ENCODE data around the gene NT5C3A.

Gene NT5C3A

GRCh38 chr7:33108554-33109004 is 46.0 kb upstream of the NT5C3A start:
- Histone ChIP-seq H2BK12ac (ENCODE audit: low read length) (no peak overlapping the region), H3K9me3 (ENCODE audit: insufficient read depth, low read depth, low read length) (no peaks in the 10 kb centered on the region), H4K8ac (ENCODE audit: low read depth, low read length) (peak overlapping the region; percentile 89), H2AFZ (ENCODE audit: insufficient read depth, low read length, poor library complexity) (peak overlapping the region; percentile 97), H3K14ac (ENCODE audit: low read length) (peak overlapping the region; percentile 71), H4K12ac (ENCODE audit: low read depth, low read length) (peak overlapping the region; percentile 19), H2AK5ac (ENCODE audit: low read length) (no peak overlapping the region), H3K18ac (ENCODE audit: low read length) (peak overlapping the region; percentile 63), H3K4me1 (ENCODE audit: control insufficient read depth in 1 of 2, insufficient read depth in 2 of 2, low read length in 2 of 2) (peaks cover 0 to 2% of the 10 kb centered on the region in 2 experiments), H3K23ac (ENCODE audit: low read length) (no peak overlapping the region), H3K9ac (ENCODE audit: low read length) (peak overlapping the region; percentile 96), H3K27me3 (ENCODE audit: insufficient read depth, low read length) (no peaks in the 10 kb centered on the region), H3K4ac (ENCODE audit: low read depth, low read length) (peak overlapping the region; percentile 16), H2BK5ac (ENCODE audit: low read depth, low read length, poor library complexity) (peak overlapping the region; percentile 11), H3K4me2 (ENCODE audit: low read length) (peak overlapping the region; percentile 96), H3K27ac (ENCODE audit: low read depth, low read length) (peak overlapping the region; percentile 50), H2BK120ac (ENCODE audit: insufficient read depth, low read length, poor library complexity) (peak overlapping the region; percentile 35), H3K79me2 (ENCODE audit: control insufficient read depth, insufficient read depth, low read length, poor library complexity) (peaks cover 6% of the 10 kb centered on the region), H3K79me1 (ENCODE audit: low read length) (peaks cover 3% of the 10 kb centered on the region), H4K91ac (ENCODE audit: low read depth, low read length) (peak overlapping the region; percentile 50), H3K36me3 (ENCODE audit: control insufficient read depth in 1 of 2, insufficient read depth in 2 of 2, low read length in 2 of 2) (peaks cover under 1% of the 10 kb centered on the region in 2 experiments), H3K4me3 (ENCODE audit: low read depth, low read length) (peak overlapping the region; percentile 96)
- WGBS (ENCODE audit: extremely low coverage, insufficient coverage, insufficient read length), result no CpG with 5 or more reads among the region's 10 CpGs
- DNase-seq, result no peak

GRCh38 chr7:33107136-33108066 is 44.8 kb upstream of the NT5C3A start:
- H3K36me3 ChIP-seq (ENCODE audit: control insufficient read depth in 1 of 2, insufficient read depth in 2 of 2, low read length in 2 of 2), result peaks cover 7 to 10% of the 10 kb centered on the region in 2 experiments

GRCh38 chr7:33101906-33102305 is 39.3 kb upstream of the NT5C3A start:
- Histone ChIP-seq H3K27ac (ENCODE audit: low read depth, low read length) (no peak overlapping the region), H3K18ac (ENCODE audit: low read length) (no peak overlapping the region)
- no peak for DNase-seq

More at GRCh38 chr7:33107136-33108066, 44.8 kb upstream of the NT5C3A start:
- no CpG with 5 or more reads among the region's 7 CpGs for WGBS (ENCODE audit: extremely low coverage, insufficient coverage, insufficient read length)
- Histone ChIP-seq H3K14ac (ENCODE audit: low read length) (no peak overlapping the region), H3K79me2 (ENCODE audit: control insufficient read depth, insufficient read depth, low read length, poor library complexity) (peaks cover 9% of the 10 kb centered on the region), H2BK120ac (ENCODE audit: insufficient read depth, low read length, poor library complexity) (no peak overlapping the region), H3K27ac (ENCODE audit: low read depth, low read length) (no peak overlapping the region), H2AK5ac (ENCODE audit: low read length) (no peak overlapping the region), H2BK12ac (ENCODE audit: low read length) (no peak overlapping the region), H3K9ac (ENCODE audit: low read length) (no peak overlapping the region), H3K27me3 (ENCODE audit: insufficient read depth, low read length) (no peaks in the 10 kb centered on the region), H3K9me3 (ENCODE audit: insufficient read depth, low read depth, low read length) (no peaks in the 10 kb centered on the region), H2AFZ (ENCODE audit: insufficient read depth, low read length, poor library complexity) (no peak overlapping the region), H2BK5ac (ENCODE audit: low read depth, low read length, poor library complexity) (no peak overlapping the region), H3K4me3 (ENCODE audit: low read depth, low read length) (no peak overlapping the region), H4K91ac (ENCODE audit: low read depth, low read length) (no peak overlapping the region), H3K79me1 (ENCODE audit: low read length) (peaks cover 3% of the 10 kb centered on the region), H3K23ac (ENCODE audit: low read length) (no peak overlapping the region), H3K4me2 (ENCODE audit: low read length) (peak overlapping the region; percentile 96), H4K8ac (ENCODE audit: low read depth, low read length) (no peak overlapping the region), H3K4ac (ENCODE audit: low read depth, low read length) (no peak overlapping the region), H3K18ac (ENCODE audit: low read length) (no peak overlapping the region), H4K12ac (ENCODE audit: low read depth, low read length) (no peak overlapping the region), H3K4me1 (ENCODE audit: control insufficient read depth in 1 of 2, insufficient read depth in 2 of 2, low read length in 2 of 2) (peaks cover 0 to 2% of the 10 kb centered on the region in 2 experiments)
- DNase-seq, result peak in 1 of 2 donors; percentile 21

GRCh38 chr7:33100770-33101169 is 38.2 kb upstream of the NT5C3A start:
- H3K14ac ChIP-seq (ENCODE audit: low read length), result no peak overlapping the region
- no peak overlapping the region for H4K12ac ChIP-seq (ENCODE audit: low read depth, low read length)
- H3K27me3 ChIP-seq (ENCODE audit: insufficient read depth, low read length), result no peaks in the 10 kb centered on the region

More at GRCh38 chr7:33101906-33102305, 39.3 kb upstream of the NT5C3A start:
- H2AK5ac ChIP-seq (ENCODE audit: low read length), result no peak overlapping the region
- H3K79me2 ChIP-seq (ENCODE audit: control insufficient read depth, insufficient read depth, low read length, poor library complexity), result peaks cover 2% of the 10 kb centered on the region
- no peak overlapping the region for H3K4ac ChIP-seq (ENCODE audit: low read depth, low read length)
- no peak overlapping the region for H4K91ac ChIP-seq (ENCODE audit: low read depth, low read length)
- no peak overlapping the region for H4K12ac ChIP-seq (ENCODE audit: low read depth, low read length)
- no peak overlapping the region for H2BK5ac ChIP-seq (ENCODE audit: low read depth, low read length, poor library complexity)
- no peak overlapping the region for H3K4me2 ChIP-seq (ENCODE audit: low read length)
- no peak overlapping the region for H3K9ac ChIP-seq (ENCODE audit: low read length)
- H2BK12ac ChIP-seq (ENCODE audit: low read length), result no peak overlapping the region
- no peaks in the 10 kb centered on the region for H3K4me1 ChIP-seq (ENCODE audit: control insufficient read depth in 1 of 2, insufficient read depth in 2 of 2, low read length in 2 of 2)
- H3K23ac ChIP-seq (ENCODE audit: low read length), result no peak overlapping the region
- no peak overlapping the region for H3K14ac ChIP-seq (ENCODE audit: low read length)
- no CpG with 5 or more reads among the region's 3 CpGs for WGBS (ENCODE audit: extremely low coverage, insufficient coverage, insufficient read length)
- no peak overlapping the region for H3K4me3 ChIP-seq (ENCODE audit: low read depth, low read length)
- H2BK120ac ChIP-seq (ENCODE audit: insufficient read depth, low read length, poor library complexity), result no peak overlapping the region
- H3K27me3 ChIP-seq (ENCODE audit: insufficient read depth, low read length), result no peaks in the 10 kb centered on the region
- H3K36me3 ChIP-seq (ENCODE audit: control insufficient read depth in 1 of 2, insufficient read depth in 2 of 2, low read length in 2 of 2), result peaks cover 25 to 30% of the 10 kb centered on the region in 2 experiments
- H3K9me3 ChIP-seq (ENCODE audit: insufficient read depth, low read depth, low read length), result no peaks in the 10 kb centered on the region
- H3K79me1 ChIP-seq (ENCODE audit: low read length), result no peaks in the 10 kb centered on the region
- no peak overlapping the region for H4K8ac ChIP-seq (ENCODE audit: low read depth, low read length)
- H2AFZ ChIP-seq (ENCODE audit: insufficient read depth, low read length, poor library complexity), result no peak overlapping the region

More at GRCh38 chr7:33100770-33101169, 38.2 kb upstream of the NT5C3A start:
- Histone ChIP-seq H3K27ac (ENCODE audit: low read depth, low read length) (no peak overlapping the region), H3K79me2 (ENCODE audit: control insufficient read depth, insufficient read depth, low read length, poor library complexity) (peaks cover 2% of the 10 kb centered on the region), H3K4me1 (ENCODE audit: control insufficient read depth in 1 of 2, insufficient read depth in 2 of 2, low read length in 2 of 2) (no peaks in the 10 kb centered on the region), H2AK5ac (ENCODE audit: low read length) (no peak overlapping the region), H2AFZ (ENCODE audit: insufficient read depth, low read length, poor library complexity) (no peak overlapping the region), H3K23ac (ENCODE audit: low read length) (no peak overlapping the region), H2BK12ac (ENCODE audit: low read length) (no peak overlapping the region), H2BK5ac (ENCODE audit: low read depth, low read length, poor library complexity) (no peak overlapping the region), H3K4me2 (ENCODE audit: low read length) (no peak overlapping the region), H2BK120ac (ENCODE audit: insufficient read depth, low read length, poor library complexity) (no peak overlapping the region), H3K79me1 (ENCODE audit: low read length) (no peaks in the 10 kb centered on the region), H4K8ac (ENCODE audit: low read depth, low read length) (no peak overlapping the region), H3K18ac (ENCODE audit: low read length) (no peak overlapping the region), H3K9me3 (ENCODE audit: insufficient read depth, low read depth, low read length) (no peaks in the 10 kb centered on the region), H3K4me3 (ENCODE audit: low read depth, low read length) (no peak overlapping the region), H3K36me3 (ENCODE audit: control insufficient read depth in 1 of 2, insufficient read depth in 2 of 2, low read length in 2 of 2) (peaks cover 29 to 38% of the 10 kb centered on the region in 2 experiments), H3K4ac (ENCODE audit: low read depth, low read length) (no peak overlapping the region), H3K9ac (ENCODE audit: low read length) (no peak overlapping the region), H4K91ac (ENCODE audit: low read depth, low read length) (no peak overlapping the region)
- no CpG with 5 or more reads among the region's 3 CpGs for WGBS (ENCODE audit: extremely low coverage, insufficient coverage, insufficient read length)
- no peak for DNase-seq
